K562 (cell line): ENCODE results near the gene CCDC167.

Experiments
- BCL6 ChIP-seq: fragments of 250-450 bp; sonication (Bioruptor Pico); IDR thresholded peaks from 2 replicates; pipeline ENCODE4 v1.4.0; 2020
- CTCF ChIP-seq, 3 experiments: IDR thresholded peaks in 2 of 3; conservative IDR thresholded peaks in 1 of 3; 2 replicates each; pipeline ENCODE4 v1.5.1; 2011 to 2012; ENCODE audit warnings: low read length in 3 of 3, mild to moderate bottlenecking in 3 of 3, control low read depth in 2 of 3, improper control_type of control experiment in 1 of 3, inconsistent platforms in 1 of 3, low read depth in 1 of 3, mixed read lengths in 1 of 3, moderate library complexity in 1 of 3; ENCODE audit not compliant: insufficient read depth in 2 of 3
- EP300 ChIP-seq: IDR thresholded peaks from 2 replicates; pipeline ENCODE4 v1.6.1; 2012; ENCODE audit warnings: low read length, improper control_type of control experiment
- FOXK2 ChIP-seq, 2 experiments: fragments of 450-650 bp; IDR thresholded peaks in 1 of 2; conservative IDR thresholded peaks in 1 of 2; 2 replicates each; pipeline ENCODE4 v1.6.1; 2016; ENCODE audit warnings: low read depth in 2 of 2, mild to moderate bottlenecking in 1 of 2
- MYC ChIP-seq, 2 experiments: fragments of 250-450 bp in 1 of 2; sonication (Bioruptor Pico) in 1 of 2; IDR thresholded peaks; 2 replicates each; pipeline versions ENCODE4 v1.5.1 to v1.6.1; 2012 to 2021; ENCODE audit warnings: low read depth in 2 of 2, borderline replicate concordance in 1 of 2, improper control_type of control experiment in 1 of 2, low read length in 1 of 2, mild to moderate bottlenecking in 1 of 2, moderate library complexity in 1 of 2
- NFYB ChIP-seq: IDR thresholded peaks from 2 replicates; pipeline ENCODE4 v1.6.1; 2011; ENCODE audit warnings: mild to moderate bottlenecking, moderate library complexity; ENCODE audit not compliant: insufficient read length; ENCODE audit errors: extremely low read depth
- REST ChIP-seq, 2 experiments: fragments of 450-650 bp; formaldehyde crosslinking in 1 of 2; IDR thresholded peaks; 2 replicates each; pipeline versions ENCODE4 v1.4.0 to v1.6.1; 2014 to 2020; ENCODE audit warnings: mild to moderate bottlenecking in 2 of 2, borderline replicate concordance in 1 of 2, low read depth in 1 of 2
- SIRT6 ChIP-seq: IDR thresholded peaks from one replicate; pipeline ENCODE4 v1.6.1; 2012; ENCODE audit warnings: low read depth, mild to moderate bottlenecking, control low read depth, inconsistent platforms, low read length, moderate library complexity
- SRSF9 ChIP-seq: fragments of 200-400 bp; formaldehyde crosslinking; IDR thresholded peaks from 2 replicates; pipeline ENCODE4 v1.6.1; 2017; ENCODE audit warnings: low read depth, low read length, borderline replicate concordance
- TRIM25 ChIP-seq: fragments of 450-650 bp; IDR thresholded peaks from 2 replicates; pipeline ENCODE4 v1.7.0; 2016; ENCODE audit warnings: borderline replicate concordance
- YY1 ChIP-seq, 3 experiments: IDR thresholded peaks; 2 replicates each; pipeline ENCODE4 v1.6.1; 2011; ENCODE audit warnings: low read length in 2 of 3, mild to moderate bottlenecking in 2 of 3, moderate library complexity in 2 of 3, borderline replicate concordance in 1 of 3, control low read depth in 1 of 3, low read depth in 1 of 3; ENCODE audit not compliant: insufficient read depth in 3 of 3, insufficient replicate concordance in 2 of 3, control insufficient read depth in 1 of 3, insufficient read length in 1 of 3; ENCODE audit errors: extremely low read depth in 1 of 3
- ZFX ChIP-seq: sonication (generic); formaldehyde crosslinking; IDR thresholded peaks from 2 replicates; pipeline ENCODE4 v1.8.0; 2022; ENCODE audit warnings: mild to moderate bottlenecking, missing genetic modification reagents, moderate library complexity

GRCh38 chr6:37456126-37456525, 43.6 kb downstream of the CCDC167 start:
- no peak for TF ChIP-seq CTCF (IDR thresholded peaks at IDR 0.05 in 2 of 3, conservative IDR thresholded peaks at IDR 0.05 in 1 of 3; ENCODE audit: insufficient read depth in 2 of 3, low read depth in 1 of 3, low read length in 3 of 3)
- no peak for TF ChIP-seq EP300
- TF ChIP-seq SIRT6: no peak
- no peak for TF ChIP-seq TRIM25
- TF ChIP-seq SRSF9: no peak
- TF ChIP-seq ZFX (CRISPR knock-in tag): no peak
- TF ChIP-seq MYC (IDR thresholded peaks at IDR 0.05; ENCODE audit: low read depth, low read length): no peak
- no peak for TF ChIP-seq MYC (CRISPR knock-in tag; IDR thresholded peaks at IDR 0.05; ENCODE audit: borderline replicate concordance, low read depth)
- TF ChIP-seq REST (IDR thresholded peaks at IDR 0.05; ENCODE audit: borderline replicate concordance): no peak
- TF ChIP-seq REST (CRISPR knock-in tag; IDR thresholded peaks at IDR 0.05; ENCODE audit: low read depth): no peak
- TF ChIP-seq NFYB: no peak
- no peak for TF ChIP-seq YY1 (IDR thresholded peaks at IDR 0.05; ENCODE audit: borderline replicate concordance in 1 of 3, control insufficient read depth in 1 of 3, extremely low read depth in 1 of 3, insufficient read depth in 3 of 3, insufficient read length in 1 of 3, insufficient replicate concordance in 2 of 3, low read depth in 1 of 3, low read length in 2 of 3)
- TF ChIP-seq FOXK2 (conservative IDR thresholded peaks at IDR 0.05 in 1 of 2, IDR thresholded peaks at IDR 0.05 in 1 of 2; ENCODE audit: low read depth in 2 of 2): no peak
- TF ChIP-seq BCL6 (CRISPR knock-in tag): no peak
